DOHH2 (cell line): ENCODE results near the gene FABP1.

ENCODE experiments used
- H3F3A ChIP-seq: fragments of 200-600 bp; sonication (generic), shearing (Covaris generic); 2 replicates; pipeline ENCODE4 v1.6.0; 2016; ENCODE audit warnings: antibody characterized with exemption, mild to moderate bottlenecking; ENCODE audit not compliant: control insufficient read depth, insufficient read depth
- H3K27ac ChIP-seq: fragments of 200-600 bp; sonication (generic); 2 replicates; pipeline ENCODE4 v1.5.1; 2014; ENCODE audit warnings: low read depth, mild to moderate bottlenecking, low read length, moderate library complexity
- H3K27me3 ChIP-seq: fragments of 200-600 bp; sonication (generic); 2 replicates; pipeline ENCODE4 v1.6.1; 2014; ENCODE audit warnings: mild to moderate bottlenecking, low read length, mixed read lengths; ENCODE audit not compliant: control insufficient read depth
- H3K36me3 ChIP-seq: fragments of 200-600 bp; sonication (generic); 2 replicates; pipeline ENCODE4 v1.6.1; 2014; ENCODE audit warnings: mild to moderate bottlenecking, low read length, moderate library complexity, mixed read lengths; ENCODE audit not compliant: control insufficient read depth
- H3K4me1 ChIP-seq: fragments of 200-600 bp; sonication (generic); 2 replicates; pipeline ENCODE4 v1.6.1; 2014; ENCODE audit warnings: mild to moderate bottlenecking, low read length, mixed read lengths; ENCODE audit not compliant: control insufficient read depth
- H3K4me2 ChIP-seq: fragments of 200-600 bp; sonication (generic); 2 replicates; pipeline ENCODE4 v1.6.0; 2014; ENCODE audit warnings: mild to moderate bottlenecking, low read length, moderate library complexity
- H3K4me3 ChIP-seq: fragments of 200-600 bp; sonication (generic); 2 replicates; pipeline ENCODE4 v1.5.1; 2014; ENCODE audit warnings: mild to moderate bottlenecking, low read length, mixed read lengths
- H3K79me2 ChIP-seq: fragments of 200-600 bp; sonication (generic); 2 replicates; pipeline ENCODE4 v1.6.1; 2014; ENCODE audit warnings: mild to moderate bottlenecking, low read length, mixed read lengths; ENCODE audit not compliant: control insufficient read depth
- H3K9me2 ChIP-seq: fragments of 200-600 bp; sonication (generic); replicated peaks from 2 replicates; pipeline ENCODE4 v1.6.1; 2014; ENCODE audit warnings: mild to moderate bottlenecking, low read length, mixed read lengths; ENCODE audit not compliant: control insufficient read depth
- H3K9me3 ChIP-seq: fragments of 200-600 bp; sonication (generic); 2 replicates; pipeline ENCODE4 v1.6.1; 2014; ENCODE audit warnings: antibody characterized with exemption, low read length, mixed read lengths; ENCODE audit not compliant: control insufficient read depth, insufficient read depth
- H4K20me1 ChIP-seq: fragments of 200-600 bp; sonication (generic); 2 replicates; pipeline ENCODE4 v1.6.0; 2014; ENCODE audit warnings: low read depth, mild to moderate bottlenecking, antibody characterized with exemption, low read length, moderate library complexity; ENCODE audit not compliant: control insufficient read depth, insufficient read depth
- CTCF ChIP-seq: fragments of 200-600 bp; sonication (generic); IDR thresholded peaks from one replicate; pipeline ENCODE4 v1.5.1; 2014; ENCODE audit warnings: antibody characterized with exemption, mild to moderate bottlenecking, low read depth, low read length; ENCODE audit not compliant: poor library complexity, severe bottlenecking
- EZH2phosphoT487 ChIP-seq: fragments of 200-600 bp; sonication (generic); IDR thresholded peaks from 2 replicates; pipeline ENCODE4 v1.6.1; 2017; ENCODE audit warnings: borderline replicate concordance, mild to moderate bottlenecking, antibody characterized with exemption, low read length, moderate library complexity, mixed read lengths

FABP1 gene

GRCh38 chr2:88074150-88074549 is 53.7 kb downstream of the FABP1 start:
- Histone ChIP-seq H3K27ac (no peak overlapping the region), H3F3A (no peaks in the 10 kb centered on the region), H3K4me1 (no peaks in the 10 kb centered on the region), H3K4me3 (no peak overlapping the region), H3K27me3 (0 out of 2 replicates have a peak, but pooled peaks cover 2% of the 10 kb centered on the region), H3K4me2 (no peak overlapping the region), H3K36me3 (no peaks in the 10 kb centered on the region), H3K79me2 (no peaks in the 10 kb centered on the region), H3K9me2 (no peaks in the 10 kb centered on the region), H4K20me1 (no peaks in the 10 kb centered on the region), H3K9me3 (no peaks in the 10 kb centered on the region)
- no peak for TF ChIP-seq CTCF
- no peak for TF ChIP-seq EZH2phosphoT487
